Measurements from ENCODE around the gene C13orf46. TPM values are rescaled to one million over a fixed set of nuclear protein-coding genes. Genes with fewer than 3 reads are reported as not detected.
A peak's percentile ranks its signal among the peaks of the same experiment; 100 is the strongest.
"Not testable (repeated sequence)": the region's sequence is repeated elsewhere in the genome, so short reads cannot be mapped to it uniquely, and the experiment has no call there.

The C13orf46 gene
- polyA plus RNA-seq, 1 donor (not counting 4 experiments of a cell fraction or from before 2014, with no cell fraction given), result not detected

DNA sequence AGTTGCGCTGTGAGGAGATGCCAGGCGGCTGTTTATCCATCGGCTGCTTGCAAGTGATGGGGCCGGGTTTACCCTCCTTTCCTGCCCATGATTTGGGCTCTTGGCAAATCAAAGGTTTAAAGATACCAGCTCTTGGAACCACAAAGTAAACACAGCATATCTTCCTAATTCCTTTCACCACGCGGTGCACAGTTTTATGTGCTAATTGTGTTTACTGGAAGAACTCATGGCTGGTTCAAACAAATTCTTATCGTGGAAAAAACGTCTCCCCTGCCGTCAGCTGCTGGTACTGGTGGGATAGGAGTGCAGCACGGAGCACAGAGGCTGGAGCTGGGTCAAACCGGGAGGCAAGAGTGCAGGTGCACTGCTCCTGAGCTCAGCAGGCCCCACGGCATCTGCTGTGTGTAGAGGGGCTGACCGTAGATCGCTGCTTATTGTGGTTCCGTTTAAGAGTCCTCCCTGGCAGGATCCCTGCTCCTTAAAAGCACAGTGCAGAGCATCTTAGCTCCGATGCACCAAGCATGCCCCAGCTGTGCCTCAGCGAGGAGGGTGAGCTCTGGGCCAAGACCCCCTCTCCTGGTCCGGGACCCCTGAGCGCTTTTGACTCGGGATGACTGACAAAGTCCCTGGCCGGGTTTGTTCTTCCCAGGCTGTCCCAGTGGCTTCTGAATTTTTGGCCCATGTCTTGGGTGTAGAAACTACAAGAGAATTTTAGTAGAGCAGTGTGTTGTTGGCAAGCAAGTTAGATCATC lies 58.7 kb downstream of the C13orf46 start:
- Histone ChIP-seq H3K4me2 (ENCODE audit: control insufficient read depth, extremely low read depth, insufficient read depth, low read depth, low read length) (no peak overlapping the region), H3K9me3 (ENCODE audit: control insufficient read depth, low read depth, low read length) (peaks cover 13% of the 10 kb centered on the region), H3K4me3 (ENCODE audit: control insufficient read depth in 2 of 3, extremely low read depth in 1 of 3, insufficient read depth in 2 of 3, low read depth in 1 of 3, low read length in 3 of 3) (no peak overlapping the region), H3K4me1 (ENCODE audit: control insufficient read depth, extremely low read depth, insufficient read depth, low read length) (peaks cover 9% of the 10 kb centered on the region), H4K20me1 (ENCODE audit: control insufficient read depth, extremely low read depth, insufficient read depth, low read length) (no peaks in the 10 kb centered on the region), H3K27ac (ENCODE audit: control insufficient read depth, insufficient read depth, low read length) (no peak overlapping the region), H3K36me3 (ENCODE audit: control insufficient read depth in 2 of 2, extremely low read depth in 1 of 2, insufficient read depth in 2 of 2, low read length in 2 of 2) (no peaks in the 10 kb centered on the region), H3K79me2 (ENCODE audit: control insufficient read depth, insufficient read depth, low read length) (peaks cover 4% of the 10 kb centered on the region), H3K27me3 (ENCODE audit: control insufficient read depth, extremely low read depth, insufficient read depth, low read length) (no peaks in the 10 kb centered on the region), H2AFZ (ENCODE audit: control insufficient read depth, low read length) (no peak overlapping the region), H3K9me1 (ENCODE audit: control insufficient read depth, extremely low read depth, insufficient read depth, low read length) (no peaks in the 10 kb centered on the region), H3K9ac (ENCODE audit: control insufficient read depth, extremely low read depth, insufficient read depth, low read length) (no peak overlapping the region)
- TF ChIP-seq EZH2 (IDR thresholded peaks at IDR 0.05; ENCODE audit: low read length), result no peak
- TF ChIP-seq, protein P1, sequence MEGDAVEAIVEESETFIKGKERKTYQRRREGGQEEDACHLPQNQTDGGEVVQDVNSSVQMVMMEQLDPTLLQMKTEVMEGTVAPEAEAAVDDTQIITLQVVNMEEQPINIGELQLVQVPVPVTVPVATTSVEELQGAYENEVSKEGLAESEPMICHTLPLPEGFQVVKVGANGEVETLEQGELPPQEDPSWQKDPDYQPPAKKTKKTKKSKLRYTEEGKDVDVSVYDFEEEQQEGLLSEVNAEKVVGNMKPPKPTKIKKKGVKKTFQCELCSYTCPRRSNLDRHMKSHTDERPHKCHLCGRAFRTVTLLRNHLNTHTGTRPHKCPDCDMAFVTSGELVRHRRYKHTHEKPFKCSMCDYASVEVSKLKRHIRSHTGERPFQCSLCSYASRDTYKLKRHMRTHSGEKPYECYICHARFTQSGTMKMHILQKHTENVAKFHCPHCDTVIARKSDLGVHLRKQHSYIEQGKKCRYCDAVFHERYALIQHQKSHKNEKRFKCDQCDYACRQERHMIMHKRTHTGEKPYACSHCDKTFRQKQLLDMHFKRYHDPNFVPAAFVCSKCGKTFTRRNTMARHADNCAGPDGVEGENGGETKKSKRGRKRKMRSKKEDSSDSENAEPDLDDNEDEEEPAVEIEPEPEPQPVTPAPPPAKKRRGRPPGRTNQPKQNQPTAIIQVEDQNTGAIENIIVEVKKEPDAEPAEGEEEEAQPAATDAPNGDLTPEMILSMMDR (optimal IDR thresholded peaks at IDR 0.05 in 1 of 3, IDR thresholded peaks at IDR 0.05 in 1 of 3, conservative IDR thresholded peaks at IDR 0.05 in 1 of 3; ENCODE audit: extremely low read depth in 1 of 3, insufficient read depth in 2 of 3, low read length in 3 of 3), result no peak
- no peak for DNase-seq (ENCODE audit: low read depth, low spot score)
- dilution Hi-C loops (cut with MboI; ENCODE audit: extremely low pct_ligation_motif_present, low sequenced_read_pairs), result no loop called here
- no peak for FAIRE-seq

DNA sequence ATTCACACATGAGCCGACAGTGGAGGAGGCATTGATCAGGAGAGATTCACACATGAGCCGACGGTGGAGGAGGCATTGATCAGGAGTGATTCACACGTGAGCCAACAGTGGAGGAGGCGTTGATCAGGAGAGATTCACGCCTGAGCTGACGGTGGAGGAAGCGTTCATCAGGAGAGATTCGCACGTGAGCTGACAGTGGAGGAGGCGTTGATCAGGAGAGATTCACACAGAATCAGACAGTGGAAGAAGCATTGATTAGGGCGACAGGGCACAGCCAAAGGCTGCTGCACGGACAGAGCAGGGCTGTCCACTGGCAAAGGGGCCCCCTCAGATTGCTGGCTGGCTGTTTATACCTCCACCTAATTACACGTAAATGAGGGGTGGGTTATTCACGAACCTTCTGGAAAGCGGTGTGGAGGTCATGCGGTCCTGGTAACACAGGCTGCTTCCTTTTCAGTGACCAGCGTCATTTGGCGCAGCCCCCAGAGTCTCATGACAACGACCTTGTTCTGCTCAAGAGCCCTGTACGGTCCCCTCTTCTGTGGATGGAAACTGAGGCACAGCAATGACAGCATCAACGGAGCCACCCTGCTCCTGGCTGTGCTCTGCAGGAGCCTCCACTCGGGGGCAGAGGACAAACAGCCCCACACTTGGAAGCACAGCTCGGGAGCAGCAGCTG lies 59.4 kb downstream of the C13orf46 start:
- Histone ChIP-seq H3K9me1 (ENCODE audit: control insufficient read depth, extremely low read depth, insufficient read depth, low read length) (no peaks in the 10 kb centered on the region), H3K27me3 (ENCODE audit: control insufficient read depth, extremely low read depth, insufficient read depth, low read length) (no peaks in the 10 kb centered on the region), H3K9me3 (ENCODE audit: control insufficient read depth, low read depth, low read length) (peaks cover 13% of the 10 kb centered on the region), H3K4me1 (ENCODE audit: control insufficient read depth, extremely low read depth, insufficient read depth, low read length) (peaks cover 9% of the 10 kb centered on the region), H4K20me1 (ENCODE audit: control insufficient read depth, extremely low read depth, insufficient read depth, low read length) (no peaks in the 10 kb centered on the region), H3K4me2 (ENCODE audit: control insufficient read depth, extremely low read depth, insufficient read depth, low read depth, low read length) (no peak overlapping the region), H3K27ac (ENCODE audit: control insufficient read depth, insufficient read depth, low read length) (peak overlapping the region; percentile 59), H3K9ac (ENCODE audit: control insufficient read depth, extremely low read depth, insufficient read depth, low read length) (no peak overlapping the region), H2AFZ (ENCODE audit: control insufficient read depth, low read length) (no peak overlapping the region), H3K36me3 (ENCODE audit: control insufficient read depth in 2 of 2, extremely low read depth in 1 of 2, insufficient read depth in 2 of 2, low read length in 2 of 2) (no peaks in the 10 kb centered on the region), H3K79me2 (ENCODE audit: control insufficient read depth, insufficient read depth, low read length) (peaks cover 4% of the 10 kb centered on the region), H3K4me3 (ENCODE audit: control insufficient read depth in 2 of 3, extremely low read depth in 1 of 3, insufficient read depth in 2 of 3, low read depth in 1 of 3, low read length in 3 of 3) (no peak overlapping the region)
- DNase-seq (ENCODE audit: low read depth, low spot score) (no peak), FAIRE-seq (no peak)
- TF ChIP-seq EZH2 (IDR thresholded peaks at IDR 0.05; ENCODE audit: low read length), result no peak
- TF ChIP-seq, protein P1 (optimal IDR thresholded peaks at IDR 0.05 in 1 of 3, IDR thresholded peaks at IDR 0.05 in 1 of 3, conservative IDR thresholded peaks at IDR 0.05 in 1 of 3; ENCODE audit: extremely low read depth in 1 of 3, insufficient read depth in 2 of 3, low read length in 3 of 3), result no peak
- dilution Hi-C loops (cut with MboI; ENCODE audit: extremely low pct_ligation_motif_present, low sequenced_read_pairs), result no loop called here

DNA sequence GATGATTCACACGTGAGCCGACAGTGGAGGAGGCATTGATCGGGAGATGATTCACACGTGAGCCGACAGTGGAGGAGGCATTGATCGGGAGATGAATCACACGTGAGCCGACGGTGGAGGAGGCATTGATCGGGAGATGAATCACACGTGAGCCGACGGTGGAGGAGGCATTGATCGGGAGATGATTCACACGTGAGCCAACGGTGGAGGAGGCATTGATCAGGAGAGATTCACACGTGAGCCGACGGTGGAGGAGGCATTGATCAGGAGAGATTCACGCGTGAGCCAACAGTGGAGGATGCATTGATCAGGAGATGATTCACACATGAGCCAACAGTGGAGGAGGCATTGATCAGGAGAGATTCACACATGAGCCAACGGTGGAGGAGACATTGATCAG lies 60.0 kb downstream of the C13orf46 start:
- H3K9me3 ChIP-seq (ENCODE audit: control insufficient read depth, low read depth, low read length), result peaks cover 13% of the 10 kb centered on the region
- H3K4me2 ChIP-seq (ENCODE audit: control insufficient read depth, extremely low read depth, insufficient read depth, low read depth, low read length); H2AFZ ChIP-seq (ENCODE audit: control insufficient read depth, low read length); dilution Hi-C loops (cut with MboI; ENCODE audit: extremely low pct_ligation_motif_present, low sequenced_read_pairs); FAIRE-seq; H4K20me1 ChIP-seq (ENCODE audit: control insufficient read depth, extremely low read depth, insufficient read depth, low read length); H3K36me3 ChIP-seq (ENCODE audit: control insufficient read depth in 2 of 2, extremely low read depth in 1 of 2, insufficient read depth in 2 of 2, low read length in 2 of 2); H3K9me1 ChIP-seq (ENCODE audit: control insufficient read depth, extremely low read depth, insufficient read depth, low read length); H3K79me2 ChIP-seq (ENCODE audit: control insufficient read depth, insufficient read depth, low read length); H3K9ac ChIP-seq (ENCODE audit: control insufficient read depth, extremely low read depth, insufficient read depth, low read length); H3K27me3 ChIP-seq (ENCODE audit: control insufficient read depth, extremely low read depth, insufficient read depth, low read length); H3K4me3 ChIP-seq (ENCODE audit: control insufficient read depth in 2 of 3, extremely low read depth in 1 of 3, insufficient read depth in 2 of 3, low read depth in 1 of 3, low read length in 3 of 3); H3K4me1 ChIP-seq (ENCODE audit: control insufficient read depth, extremely low read depth, insufficient read depth, low read length): not testable (repeated sequence)
- DNase-seq (ENCODE audit: low read depth, low spot score), result peak; percentile 46
- peak overlapping the region; percentile 59 for H3K27ac ChIP-seq (ENCODE audit: control insufficient read depth, insufficient read depth, low read length)
